Measurements from ENCODE around the gene ILF3.

- TF ChIP-seq POLR2A (IDR thresholded peaks at IDR 0.05) (no peak), CTCF (IDR thresholded peaks at IDR 0.05) (no peak)
Observed at GRCh38 chr19:10615429-10616023, 38.6 kb upstream of the ILF3 start.

All from adrenal gland (tissue), 5 donors.